ENCODE measurements around the gene TPP2. TPM values are rescaled to one million over a fixed set of nuclear protein-coding genes. Genes with fewer than 3 reads are reported as not detected.

TPP2 gene
- total RNA-seq, 1 donor: 60.0 TPM

GRCh38 chr13:102700088-102701031, 103.6 kb downstream of the TPP2 start:
- no peak overlapping the region for H3K4me3 ChIP-seq (ENCODE audit: low read depth, low read length)
- TF ChIP-seq CTCF (IDR thresholded peaks at IDR 0.05; ENCODE audit: insufficient read depth, low read depth, low read length): no peak
- peak; percentile 51 for DNase-seq (ENCODE audit: low read depth)

DNA sequence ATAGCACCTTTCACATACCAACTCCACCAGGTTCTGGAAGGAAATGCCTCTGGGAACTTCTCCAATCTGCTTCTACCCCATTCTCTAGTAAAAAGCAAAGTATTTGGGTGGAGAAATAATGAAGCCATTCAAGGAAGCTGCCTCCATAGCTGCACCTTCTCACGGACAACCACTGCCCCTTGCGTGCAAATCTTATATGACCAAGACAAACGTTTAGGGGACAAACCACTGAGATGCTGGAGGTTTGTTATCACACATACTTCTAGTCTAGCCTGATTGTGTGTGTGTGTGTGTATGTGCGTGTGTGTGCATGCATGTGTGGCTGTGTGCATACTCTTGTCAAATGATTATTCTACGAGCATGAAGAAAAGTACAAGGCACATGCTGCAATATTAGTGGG, 104.5 kb downstream of the TPP2 start:
- no peak overlapping the region for H3K4me3 ChIP-seq (ENCODE audit: low read depth, low read length)
- DNase-seq (ENCODE audit: low read depth): no peak
- TF ChIP-seq CTCF (IDR thresholded peaks at IDR 0.05; ENCODE audit: insufficient read depth, low read depth, low read length): no peak

- no peak for TF ChIP-seq CTCF (IDR thresholded peaks at IDR 0.05; ENCODE audit: insufficient read depth, low read depth, low read length)
- DNase-seq (ENCODE audit: low read depth): peak; percentile 60
- no peak overlapping the region for H3K4me3 ChIP-seq (ENCODE audit: low read depth, low read length)
Measured at GRCh38 chr13:102702965-102703725, 106.4 kb downstream of the TPP2 start.

DNA sequence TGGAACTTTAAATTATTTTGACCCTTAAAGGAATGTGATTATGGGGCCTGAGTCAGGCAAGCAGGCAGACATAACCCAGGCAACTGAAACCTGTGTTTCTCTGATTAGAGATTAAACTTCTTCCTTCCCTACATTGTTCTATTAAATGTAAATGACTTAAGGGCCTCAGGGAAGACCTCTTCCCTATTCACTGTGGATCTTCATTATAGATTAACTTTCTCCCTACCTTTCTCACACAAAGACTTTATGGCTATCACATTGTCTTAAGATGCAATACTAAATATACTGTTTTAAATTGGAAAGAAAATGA, 106.9 kb downstream of the TPP2 start:
- H3K4me3 ChIP-seq (ENCODE audit: low read depth, low read length): no peak overlapping the region
- TF ChIP-seq CTCF (IDR thresholded peaks at IDR 0.05; ENCODE audit: insufficient read depth, low read depth, low read length): no peak
- no peak for DNase-seq (ENCODE audit: low read depth)

GRCh38 chr13:102704238-102705058, 107.7 kb downstream of the TPP2 start:
- no peak for TF ChIP-seq CTCF (IDR thresholded peaks at IDR 0.05; ENCODE audit: insufficient read depth, low read depth, low read length)
- H3K4me3 ChIP-seq (ENCODE audit: low read depth, low read length): no peak overlapping the region

DNA sequence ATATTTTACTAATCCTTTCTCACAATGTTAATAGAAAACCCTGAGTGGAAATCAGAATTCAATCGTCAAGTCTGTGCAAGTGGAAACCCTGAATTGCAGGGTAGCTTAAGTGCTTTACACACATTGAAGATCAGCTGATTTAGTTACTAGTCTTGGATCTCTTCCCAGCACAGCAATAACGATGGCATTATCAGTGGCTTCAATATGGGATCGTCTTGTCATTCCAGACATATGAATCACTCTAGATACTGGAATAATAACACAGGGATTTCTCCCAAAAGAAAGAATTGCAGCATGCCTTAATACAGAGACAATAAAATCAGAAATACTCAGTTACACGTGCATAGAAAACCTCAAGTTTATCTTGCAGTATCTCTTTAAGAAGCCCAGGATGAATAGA, 110.7 kb downstream of the TPP2 start:
- TF ChIP-seq CTCF (IDR thresholded peaks at IDR 0.05; ENCODE audit: insufficient read depth, low read depth, low read length): no peak
- peak; percentile 95 for DNase-seq (ENCODE audit: low read depth)
- no peak overlapping the region for H3K4me3 ChIP-seq (ENCODE audit: low read depth, low read length)

More at GRCh38 chr13:102704238-102705058, 107.7 kb downstream of the TPP2 start:
- no peak for DNase-seq (ENCODE audit: low read depth)

Measured in fibroblast of villous mesenchyme (primary cell).